Liver (tissue), 9 donors: ENCODE data around the gene ECPAS. TPM values are rescaled to one million over a fixed set of nuclear protein-coding genes. Genes with fewer than 3 reads are reported as not detected.

ENCODE experiments used
- DNase-seq: peaks from one replicate; pipeline ENCODE4 v3.0.0-alpha.2; 2017; ENCODE audit warnings: low spot score
- H3K27ac ChIP-seq, 2 donors: one replicate each; pipeline ENCODE4 v1.7.0; 2013; ENCODE audit warnings: inconsistent platforms in 2 of 2, low read length in 2 of 2, control low read depth in 1 of 2, low read depth in 1 of 2, mild to moderate bottlenecking in 1 of 2
- H3K27me3 ChIP-seq, 4 donors: one replicate each; pipeline versions ENCODE4 v1.6.1 to v1.7.0; 2013; ENCODE audit warnings: low read length in 3 of 4, inconsistent platforms in 1 of 4, mild to moderate bottlenecking in 1 of 4, moderate library complexity in 1 of 4; ENCODE audit not compliant: control insufficient read depth in 4 of 4, insufficient read depth in 4 of 4
- H3K36me3 ChIP-seq, 4 donors: one replicate each; pipeline versions ENCODE4 v1.6.1 to v1.7.0; 2013; ENCODE audit warnings: low read length in 3 of 4, mild to moderate bottlenecking in 3 of 4, low read depth in 1 of 4, moderate library complexity in 1 of 4; ENCODE audit not compliant: control insufficient read depth in 4 of 4, insufficient read depth in 3 of 4
- H3K4me1 ChIP-seq, 4 donors: one replicate each; pipeline versions ENCODE4 v1.6.1 to v1.7.0; 2013; ENCODE audit warnings: low read length in 3 of 4, mild to moderate bottlenecking in 3 of 4, moderate library complexity in 1 of 4; ENCODE audit not compliant: control insufficient read depth in 4 of 4, insufficient read depth in 4 of 4
- H3K4me3 ChIP-seq, 3 donors: one replicate each; pipeline versions ENCODE4 v1.6.1 to v1.7.0; 2013; ENCODE audit warnings: low read length in 3 of 3, control low read depth in 1 of 3, low read depth in 1 of 3, mild to moderate bottlenecking in 1 of 3
- H3K9ac ChIP-seq, 2 donors: one replicate each; pipeline ENCODE4 v1.7.0; 2013; ENCODE audit warnings: low read length in 2 of 2, mild to moderate bottlenecking in 2 of 2, moderate library complexity in 2 of 2, control low read depth in 1 of 2, low read depth in 1 of 2
- H3K9me3 ChIP-seq, 4 donors: one replicate each; pipeline versions ENCODE4 v1.6.1 to v1.7.0; 2013; ENCODE audit warnings: low read length in 3 of 4; ENCODE audit not compliant: control insufficient read depth in 4 of 4
- ATF3 ChIP-seq: IDR thresholded peaks from 2 replicates; pipeline ENCODE4 v1.6.1; 2016; ENCODE audit warnings: antibody characterized with exemption
- CTCF ChIP-seq: fragments of 150-350 bp; IDR thresholded peaks from 2 replicates; pipeline ENCODE4 v1.5.1; 2017; ENCODE audit warnings: improper control_type of control experiment, low read depth, low read length; ENCODE audit not compliant: missing input control
- EGR1 ChIP-seq, 2 donors: IDR thresholded peaks; 2 replicates each; pipeline ENCODE4 v1.6.1; 2016 to 2018; ENCODE audit warnings: antibody characterized with exemption in 2 of 2, low read depth in 2 of 2
- FOXA1 ChIP-seq: IDR thresholded peaks from 2 replicates; pipeline ENCODE4 v1.6.1; 2016; ENCODE audit warnings: antibody characterized with exemption
- HNF4A ChIP-seq, 2 donors: conservative IDR thresholded peaks; 2 replicates each; pipeline ENCODE4 v1.6.1; 2016; ENCODE audit warnings: antibody characterized with exemption in 2 of 2, mild to moderate bottlenecking in 2 of 2
- HNF4G ChIP-seq: IDR thresholded peaks from 2 replicates; pipeline ENCODE4 v1.6.1; 2016; ENCODE audit warnings: antibody characterized with exemption
- JUND ChIP-seq, 2 donors: IDR thresholded peaks; 2 replicates each; pipeline ENCODE4 v1.6.1; 2016; ENCODE audit warnings: antibody characterized with exemption in 2 of 2
- MAX ChIP-seq: IDR thresholded peaks from 2 replicates; pipeline ENCODE4 v1.6.1; 2016; ENCODE audit warnings: antibody characterized with exemption
- NR2F2 ChIP-seq: IDR thresholded peaks from 2 replicates; pipeline ENCODE4 v1.6.1; 2016; ENCODE audit warnings: antibody characterized with exemption
- RAD21 ChIP-seq, 2 donors: IDR thresholded peaks; 2 replicates each; pipeline ENCODE4 v1.6.1; 2016; ENCODE audit warnings: antibody characterized with exemption in 2 of 2, mild to moderate bottlenecking in 2 of 2
- REST ChIP-seq: IDR thresholded peaks from 2 replicates; pipeline ENCODE4 v1.6.1; 2016; ENCODE audit warnings: antibody characterized with exemption, mild to moderate bottlenecking
- RXRA ChIP-seq, 2 donors: IDR thresholded peaks; 2 replicates each; pipeline ENCODE4 v1.6.1; 2017 to 2018; ENCODE audit warnings: antibody characterized with exemption in 2 of 2, mild to moderate bottlenecking in 1 of 2
- SP1 ChIP-seq: IDR thresholded peaks from 2 replicates; pipeline ENCODE4 v1.6.1; 2018; ENCODE audit warnings: antibody characterized with exemption, mild to moderate bottlenecking
- TAF1 ChIP-seq: conservative IDR thresholded peaks from 2 replicates; pipeline ENCODE4 v1.6.1; 2016; ENCODE audit warnings: antibody characterized with exemption, mild to moderate bottlenecking
- YY1 ChIP-seq: IDR thresholded peaks from 2 replicates; pipeline ENCODE4 v1.6.1; 2016; ENCODE audit warnings: antibody characterized with exemption, mild to moderate bottlenecking
- WGBS: extraction: QIAGEN DNeasy Blood & Tissue Kit; methylation state at CpG from one replicate; pipeline ENCODE4 v1.1.7; 2013; 5-methylcytosine and 5-hydroxymethylcytosine counted together
- polyA plus RNA-seq, 2 donors: library from polyadenylated mRNA; stranded (reverse) in 1 of 2; unstranded in 1 of 2; fragments of 200-250 nt in 1 of 2; fragments of >200 nt in 1 of 2; fragmentation: Nextera tagmentation in 1 of 2; extraction: Ambion mirVana in 1 of 2; gene quantifications; one replicate each; pipeline versions ENCODE4 v1.2.1 to v1.2.3, GENCODE V29; 2013 to 2015
- total RNA-seq, 2 donors: library from RNA; depleted of rRNA; stranded (reverse); fragments of >200 nt; gene quantifications; one replicate each; pipeline ENCODE4 v1.2.3, GENCODE V29; 2014
- donor health status: healthy.
- donor health status: healthy.
- donor health status: healthy.
- donor health status: healthy.
- donor health status: healthy.

Gene ECPAS
- total and polyA plus RNA-seq, 4 donors = 14.7 to 60.8 (median 26.3) TPM

- Histone ChIP-seq H3K36me3 (no peaks in the 10 kb centered on the region), H3K27ac (no peak within 1 kb of the TSS), H3K4me3 (peak within 1 kb of the TSS; percentile 51 to 71 (median 68)), H3K27me3 (no peaks in the 10 kb centered on the region), H3K9me3 (peaks cover 0 to 14% (median 4%) of the 10 kb centered on the region in 4 donors), H3K4me1 (peaks cover 3 to 14% (median 9%) of the 10 kb centered on the region in 4 donors), H3K9ac (no peak within 1 kb of the TSS)
- DNase-seq = peak; percentile 70
- TF ChIP-seq SP1 = no peak
- no peak for TF ChIP-seq REST
- no peak for TF ChIP-seq TAF1
- TF ChIP-seq HNF4G = no peak
- no peak for TF ChIP-seq YY1
- no peak for TF ChIP-seq ATF3
- no peak for TF ChIP-seq MAX
- TF ChIP-seq RAD21 (IDR thresholded peaks at IDR 0.05) = no peak
- TF ChIP-seq RXRA (IDR thresholded peaks at IDR 0.05) = no peak
- no peak for TF ChIP-seq JUND (IDR thresholded peaks at IDR 0.05)
- TF ChIP-seq EGR1 (IDR thresholded peaks at IDR 0.05; ENCODE audit: low read depth in 2 of 2) = no peak
- no peak for TF ChIP-seq NR2F2
- TF ChIP-seq FOXA1 = no peak
- no peak for TF ChIP-seq HNF4A (conservative IDR thresholded peaks at IDR 0.05)
- 5% methylated on average over 66 of the region's 66 CpGs for WGBS
Observed at GRCh38 chr9:111525056-111525977, 41.1 kb upstream of the ECPAS start, which contains the start of gene ZNF483. Gene ZNF483 (plus strand): TSS chr9:111525179. CDS start chr9:111527396, 2,217 bp downstream.

- 39% methylated on average over 7 of the region's 7 CpGs for WGBS
- Histone ChIP-seq H3K9me3 (peaks cover 0 to 14% (median 4%) of the 10 kb centered on the region in 4 donors), H3K4me3 (peak overlapping the region; percentile 51 to 71 (median 68)), H3K27ac (no peak overlapping the region), H3K36me3 (no peaks in the 10 kb centered on the region), H3K27me3 (no peaks in the 10 kb centered on the region), H3K9ac (no peak overlapping the region), H3K4me1 (peaks cover 3 to 14% (median 9%) of the 10 kb centered on the region in 4 donors)
- DNase-seq = no peak
- no peak for TF ChIP-seq CTCF
- TF ChIP-seq ATF3 = no peak
- no peak for TF ChIP-seq SP1
- no peak for TF ChIP-seq TAF1
- no peak for TF ChIP-seq FOXA1
- no peak for TF ChIP-seq EGR1 (IDR thresholded peaks at IDR 0.05; ENCODE audit: low read depth in 2 of 2)
Observed at GRCh38 chr9:111524731-111525055, 40.5 kb upstream of the ECPAS start.
